CD14-positive monocyte (primary cell): ENCODE data around the gene ARHGEF19. TPM values are rescaled to one million over a fixed set of nuclear protein-coding genes. Genes with fewer than 3 reads are reported as not detected.
"Not testable (repeated sequence)": the region's sequence is repeated elsewhere in the genome, so short reads cannot be mapped to it uniquely, and the experiment has no call there.

Source experiments
- DNase-seq, 3 donors: peaks; one replicate each; pipeline ENCODE4 v3.0.0-alpha.2; 2011 to 2022
- H2AFZ ChIP-seq: 2 replicates; pipeline ENCODE4 v1.6.0; 2012; ENCODE audit warnings: mild to moderate bottlenecking, low read depth, low read length, inconsistent platforms; ENCODE audit not compliant: insufficient read depth, poor library complexity, severe bottlenecking
- H3K27ac ChIP-seq, 2 donors: 1 replicate in 1 of 2; 2 replicates in 1 of 2; pipeline ENCODE4 v1.5.1; 2012 to 2013; ENCODE audit warnings: low read length in 2 of 2, control low read depth in 1 of 2, inconsistent platforms in 1 of 2, low read depth in 1 of 2, mild to moderate bottlenecking in 1 of 2
- H3K27me3 ChIP-seq, 2 donors: one replicate each; pipeline versions ENCODE4 v1.6.0 to v1.6.1; 2011 to 2013; ENCODE audit warnings: low read length in 2 of 2; ENCODE audit not compliant: control insufficient read depth in 2 of 2, insufficient read depth in 2 of 2
- H3K36me3 ChIP-seq, 2 donors: replicated peaks in 1 of 2; 1 replicate in 1 of 2; 2 replicates in 1 of 2; pipeline versions ENCODE4 v1.5.1 to v1.6.1; 2012 to 2013; ENCODE audit warnings: low read length in 2 of 2, control low read depth in 1 of 2, inconsistent platforms in 1 of 2, mild to moderate bottlenecking in 1 of 2; ENCODE audit not compliant: insufficient read depth in 2 of 2, control insufficient read depth in 1 of 2
- H3K4me1 ChIP-seq, 2 donors: 1 replicate in 1 of 2; 2 replicates in 1 of 2; pipeline versions ENCODE4 v1.5.1 to v1.6.1; 2012 to 2013; ENCODE audit warnings: low read length in 2 of 2, control low read depth in 1 of 2, inconsistent platforms in 1 of 2, mild to moderate bottlenecking in 1 of 2, moderate library complexity in 1 of 2; ENCODE audit not compliant: insufficient read depth in 2 of 2, control insufficient read depth in 1 of 2
- H3K4me2 ChIP-seq: replicated peaks from 2 replicates; pipeline ENCODE3; 2012; ENCODE audit warnings: low read length, moderate library complexity, mild to moderate bottlenecking; ENCODE audit not compliant: poor library complexity, severe bottlenecking; ENCODE audit errors: extremely low read depth
- H3K4me3 ChIP-seq, 3 experiments: fragments of 200-600 bp in 1 of 3; sonication (generic) in 1 of 3; replicated peaks in 1 of 3; 1 replicate in 2 of 3; 2 replicates in 1 of 3; pipeline ENCODE4 v1.5.1; 2011 to 2013; ENCODE audit warnings: low read length in 3 of 3, mild to moderate bottlenecking in 3 of 3, control low read depth in 2 of 3, low read depth in 2 of 3, inconsistent platforms in 1 of 3, moderate library complexity in 1 of 3
- H3K79me2 ChIP-seq: 2 replicates; pipeline ENCODE4 v1.6.0; 2012; ENCODE audit warnings: mild to moderate bottlenecking, control low read depth, inconsistent platforms, low read length, moderate library complexity; ENCODE audit not compliant: insufficient read depth
- H3K9ac ChIP-seq: 2 replicates; pipeline ENCODE4 v1.6.0; 2017; ENCODE audit warnings: low read length, mild to moderate bottlenecking; ENCODE audit not compliant: insufficient read depth, poor library complexity, severe bottlenecking
- H3K9me3 ChIP-seq, 2 donors: replicated peaks in 1 of 2; 1 replicate in 1 of 2; 2 replicates in 1 of 2; pipeline versions ENCODE4 v1.5.1 to v1.6.1; 2012 to 2013; ENCODE audit warnings: low read length in 2 of 2, control low read depth in 1 of 2; ENCODE audit not compliant: control insufficient read depth in 1 of 2, insufficient read depth in 1 of 2
- H4K20me1 ChIP-seq: 2 replicates; pipeline ENCODE4 v1.6.0; 2012; ENCODE audit warnings: mild to moderate bottlenecking, low read length, control low read depth, moderate library complexity; ENCODE audit not compliant: insufficient read depth
- H3K27ac Mint-ChIP-seq, 7 donors: one replicate each; pipeline ENCODE4 v1.8.0; 2020; ENCODE audit warnings: mild to moderate bottlenecking in 7 of 7, mixed read lengths in 7 of 7, moderate library complexity in 6 of 7, inconsistent platforms in 2 of 7
- H3K27me3 Mint-ChIP-seq, 3 donors: one replicate each; pipeline ENCODE4 v1.8.0; 2021 to 2022; ENCODE audit warnings: low read depth in 3 of 3, mild to moderate bottlenecking in 3 of 3, mixed read lengths in 3 of 3, moderate library complexity in 3 of 3, inconsistent platforms in 1 of 3
- H3K36me3 Mint-ChIP-seq, 2 donors: one replicate each; pipeline ENCODE4 v1.8.0; 2020; ENCODE audit warnings: mixed read lengths in 2 of 2, inconsistent platforms in 1 of 2, mild to moderate bottlenecking in 1 of 2
- H3K4me1 Mint-ChIP-seq: one replicate; pipeline ENCODE4 v1.8.0; 2020; ENCODE audit warnings: mild to moderate bottlenecking, mixed read lengths
- H3K4me3 Mint-ChIP-seq, 2 donors: one replicate each; pipeline ENCODE4 v1.8.0; 2020; ENCODE audit warnings: mild to moderate bottlenecking in 2 of 2, mixed read lengths in 2 of 2, moderate library complexity in 1 of 2
- H3K9me3 Mint-ChIP-seq, 7 donors: one replicate each; pipeline ENCODE4 v1.8.0; 2020 to 2022; ENCODE audit warnings: mixed read lengths in 7 of 7, mild to moderate bottlenecking in 6 of 7, moderate library complexity in 6 of 7, inconsistent platforms in 2 of 7
- CTCF ChIP-seq: fragments of 200-600 bp; IDR thresholded peaks from one replicate; pipeline ENCODE4 v1.8.0; 2022; ENCODE audit warnings: antibody characterized with exemption, mild to moderate bottlenecking
- WGBS: methylation state at CpG from one replicate; pipeline ENCODE4 v1.1.5; 2013; ENCODE audit warnings: missing lambda C conversion rate; ENCODE audit not compliant: insufficient coverage; 5-methylcytosine and 5-hydroxymethylcytosine counted together
- intact Hi-C, 2 donors: fragments of 100-400 bp; cut with micrococcal nuclease; formaldehyde crosslinking; loops; one replicate each; pipeline versions ENCODE4 v1.15.0 to v1.15.1; 2023
- polyA plus RNA-seq, 3 donors: library from polyadenylated mRNA; depleted of rRNA in 1 of 3; unstranded in 2 of 3; stranded (reverse) in 1 of 3; fragments of 300-500 nt in 2 of 3; fragments of >200 nt in 1 of 3; fragmentation: Illumina TruSeq in 2 of 3; gene quantifications; 1 replicate in 2 of 3; 2 replicates in 1 of 3; pipeline ENCODE4 v1.2.3, GENCODE V29; 2012 to 2021

The ARHGEF19 gene
- polyA plus RNA-seq, 3 donors, result 2.2 to 7.9 (median 2.3) TPM

DNA sequence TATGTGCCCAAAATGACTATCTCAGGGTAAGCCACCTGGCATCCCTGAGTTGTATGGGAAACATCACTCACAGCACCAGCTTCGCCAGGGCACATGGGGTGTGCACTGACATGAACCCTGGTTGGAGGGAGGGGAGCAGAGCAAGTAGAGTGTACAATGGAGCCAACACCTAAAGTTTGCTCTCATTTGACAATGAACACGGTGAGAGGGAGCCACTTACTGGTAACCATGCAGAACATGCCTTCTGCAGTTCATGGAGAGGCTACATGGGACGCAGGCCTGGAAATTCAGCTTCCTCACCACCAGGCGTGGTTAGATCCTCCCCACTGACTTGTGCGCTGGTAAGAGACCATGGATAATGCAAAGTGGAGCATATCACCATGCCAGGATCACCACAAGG, 34.5 kb upstream of the ARHGEF19 start:
- Histone ChIP-seq H3K4me3 (no peak overlapping the region), H3K4me2 (no peak overlapping the region), H3K9ac (no peak overlapping the region), H4K20me1 (peaks cover 42% of the 10 kb centered on the region), H3K4me1 (peaks cover 20 to 23% of the 10 kb centered on the region in 2 donors), H3K27me3 (no peaks in the 10 kb centered on the region), H3K9me3 (no peaks in the 10 kb centered on the region), H2AFZ (no peak overlapping the region), H3K27ac (no peak overlapping the region), H3K79me2 (no peaks in the 10 kb centered on the region), H3K36me3 (peaks cover 34 to 56% of the 10 kb centered on the region in 2 donors)
- WGBS, result 57% methylated on average over 3 of the region's 5 CpGs
- peaks cover 0 to 3% (median 2%) of the 10 kb centered on the region in 3 donors for H3K27me3 Mint-ChIP-seq
- TF ChIP-seq CTCF, result no peak
- no peak overlapping the region for H3K27ac Mint-ChIP-seq
- peaks cover 30% of the 10 kb centered on the region for H3K4me1 Mint-ChIP-seq
- no peak for DNase-seq
- H3K4me3 Mint-ChIP-seq, result no peak overlapping the region
- peaks cover 40 to 46% of the 10 kb centered on the region in 2 donors for H3K36me3 Mint-ChIP-seq
- intact Hi-C loops, result loop anchor here (10.0 kb wide), 2 partner anchors 118 to 162 kb away; partner anchors contain the start of gene SZRD1 (in 1 of the 2)
- H3K9me3 Mint-ChIP-seq, result no peaks in the 10 kb centered on the region

DNA sequence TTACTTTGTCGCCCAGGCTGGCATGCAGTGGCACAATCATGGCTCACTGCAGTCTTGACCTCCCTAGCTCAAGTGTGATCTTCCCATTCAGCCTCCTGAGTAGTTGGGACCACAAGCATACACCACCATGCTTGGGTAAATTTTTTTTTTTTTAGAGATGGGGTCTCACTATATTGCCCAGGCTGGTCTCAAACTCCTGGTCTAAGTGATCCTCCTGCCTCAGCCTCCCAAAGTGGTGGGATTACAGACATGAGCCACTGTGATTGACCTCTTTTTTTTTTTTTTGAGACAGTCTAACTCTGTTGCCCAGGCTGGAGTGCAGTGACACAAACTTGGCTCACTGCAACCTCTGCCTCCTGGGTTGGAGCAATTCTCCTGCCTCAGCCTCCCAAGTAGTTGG, 33.8 kb upstream of the ARHGEF19 start:
- Histone ChIP-seq H4K20me1 (peaks cover 42% of the 10 kb centered on the region), H3K36me3 (peaks cover 27 to 49% of the 10 kb centered on the region in 2 donors), H3K4me1 (peaks cover 20 to 23% of the 10 kb centered on the region in 2 donors)
- not testable (repeated sequence) for H3K27ac ChIP-seq, H3K4me2 ChIP-seq, H3K4me3 ChIP-seq, H3K79me2 ChIP-seq, H3K27ac Mint-ChIP-seq, DNase-seq, H3K27me3 Mint-ChIP-seq, H3K9me3 Mint-ChIP-seq, H3K27me3 ChIP-seq, H3K9ac ChIP-seq, H3K9me3 ChIP-seq, H2AFZ ChIP-seq, H3K4me3 Mint-ChIP-seq
- WGBS, result no CpG with 5 or more reads among the region's 1 CpG
- H3K36me3 Mint-ChIP-seq, result peaks cover 33 to 39% of the 10 kb centered on the region in 2 donors
- H3K4me1 Mint-ChIP-seq, result peaks cover 30% of the 10 kb centered on the region
- intact Hi-C loops, result loop anchor here (10.0 kb wide), 2 partner anchors 119 to 161 kb away; partner anchors contain the start of gene SZRD1 (in 1 of the 2)
